Measurements from ENCODE around the gene SNAP29.
"Not testable (repeated sequence)": the region's sequence is repeated elsewhere in the genome, so short reads cannot be mapped to it uniquely, and the experiment has no call there.

SNAP29 gene

GRCh38 chr22:20903093-20903492 lies 44.3 kb downstream of the SNAP29 start:
- DNase-seq = no peak

DNA sequence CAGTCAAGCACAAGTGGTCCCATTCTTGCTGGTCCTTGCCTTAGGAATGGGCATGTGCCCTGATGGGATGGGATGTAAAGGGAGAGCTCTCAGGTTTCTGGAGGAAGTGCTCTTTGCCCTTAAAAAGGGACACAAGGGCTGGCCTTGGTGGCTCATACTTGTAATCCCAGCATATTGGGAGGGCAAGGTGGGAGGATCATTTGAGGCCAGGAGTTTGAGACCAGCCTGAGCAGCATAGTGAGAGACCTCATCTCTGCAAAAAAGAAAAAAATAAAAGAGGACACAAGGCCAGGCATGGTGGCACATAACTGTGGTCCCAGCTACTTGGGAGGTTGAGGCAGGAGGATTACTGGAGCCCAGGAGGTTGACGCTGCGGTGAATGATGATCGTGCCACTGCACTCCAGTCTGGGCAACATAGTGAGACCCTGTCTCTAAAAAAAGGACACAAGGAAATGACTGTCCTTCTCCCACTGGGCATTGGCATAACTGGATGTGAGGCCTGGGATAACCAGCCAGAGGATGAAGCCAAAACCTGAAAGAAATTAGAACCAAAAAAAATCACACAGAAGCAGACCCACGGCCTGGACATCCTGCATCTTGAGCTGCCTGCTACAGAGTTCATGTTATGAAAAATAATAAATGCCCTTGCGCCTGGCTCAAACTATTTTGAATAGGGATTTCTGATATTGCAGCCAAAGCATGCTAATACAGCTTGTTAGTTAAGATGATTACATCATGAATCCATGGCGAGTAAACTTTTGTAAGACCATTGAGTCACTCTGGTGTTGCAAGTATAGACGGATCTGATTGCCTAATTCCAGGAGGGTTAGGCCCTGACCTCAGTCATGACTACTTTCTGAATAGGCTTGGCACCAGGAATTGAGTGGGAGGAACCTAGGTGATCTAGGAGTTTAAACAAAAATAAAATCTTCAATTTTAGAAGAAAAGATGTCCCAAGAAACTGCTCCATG lies 45.5 kb downstream of the SNAP29 start:
- DNase-seq = no peak

- DNase-seq = no peak
These were observed 46.2 kb downstream of the SNAP29 start for GRCh38 chr22:20904980-20905355.

DNA sequence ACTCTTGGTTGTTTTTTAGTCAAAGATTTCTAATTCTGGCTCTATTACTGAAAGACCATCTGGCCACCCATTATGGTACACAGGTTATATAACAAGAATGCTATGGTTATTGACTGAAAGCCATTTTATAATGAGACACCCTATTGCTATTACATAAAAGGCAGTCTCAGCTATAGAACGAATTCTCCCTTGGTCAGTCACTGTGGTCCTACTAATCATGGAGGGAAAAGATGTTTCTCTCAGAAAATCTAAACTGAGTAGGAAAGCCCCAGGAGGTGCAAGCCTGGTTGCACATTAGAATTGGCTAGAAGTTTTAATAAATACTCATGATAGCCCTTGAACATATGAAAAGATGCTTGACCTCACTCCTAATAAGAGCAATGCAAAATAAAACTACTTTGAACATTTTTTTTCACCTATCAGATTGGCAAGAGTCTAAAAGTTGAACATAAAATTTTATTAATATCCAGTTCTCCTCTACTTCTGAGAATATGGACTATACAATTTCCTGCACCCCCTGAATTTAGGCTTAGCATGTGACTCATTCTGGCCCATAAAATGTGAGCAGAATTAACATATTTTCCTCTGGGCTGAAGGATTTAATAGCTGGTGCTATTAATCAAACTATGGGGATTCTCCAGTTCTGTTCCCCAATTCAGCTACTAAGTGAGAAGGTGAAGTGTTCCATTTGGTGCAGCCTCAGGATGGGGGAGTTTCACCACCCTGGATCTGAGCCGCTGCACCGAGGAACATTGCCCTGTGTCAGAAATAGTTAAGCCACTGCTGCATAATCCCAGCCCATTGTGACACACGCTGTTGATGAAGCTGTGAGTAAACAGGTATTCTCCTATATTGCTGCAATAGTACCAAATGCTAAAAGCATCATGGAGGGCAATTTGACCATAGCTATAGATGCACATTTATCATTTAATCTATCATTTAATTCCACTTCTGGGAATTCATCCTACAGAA lies 46.9 kb downstream of the SNAP29 start:
- DNase-seq = no peak

DNA sequence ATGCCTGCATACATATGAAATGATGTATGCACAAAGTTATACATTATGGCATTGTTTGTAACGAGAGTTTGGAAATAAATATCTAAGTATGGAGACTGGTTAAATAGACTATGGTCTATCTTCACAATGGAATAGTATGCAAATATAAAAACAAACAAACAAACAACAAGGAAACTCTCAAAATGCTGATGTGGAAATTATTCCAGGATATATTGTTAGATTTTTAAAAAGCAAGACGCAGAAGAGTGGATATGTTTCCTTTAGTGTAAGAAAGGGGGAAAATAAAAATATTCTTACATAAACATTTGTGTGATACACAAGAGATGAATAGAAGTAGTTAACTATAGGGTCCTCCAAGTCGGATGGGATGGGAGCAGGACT lies 47.6 kb downstream of the SNAP29 start:
- DNase-seq = no peak

- DNase-seq = not testable (repeated sequence)
These were observed 49.9 kb downstream of the SNAP29 start for GRCh38 chr22:20908717-20909116.

- no peak for DNase-seq
These were observed 50.9 kb downstream of the SNAP29 start for GRCh38 chr22:20909543-20910303.

DNA sequence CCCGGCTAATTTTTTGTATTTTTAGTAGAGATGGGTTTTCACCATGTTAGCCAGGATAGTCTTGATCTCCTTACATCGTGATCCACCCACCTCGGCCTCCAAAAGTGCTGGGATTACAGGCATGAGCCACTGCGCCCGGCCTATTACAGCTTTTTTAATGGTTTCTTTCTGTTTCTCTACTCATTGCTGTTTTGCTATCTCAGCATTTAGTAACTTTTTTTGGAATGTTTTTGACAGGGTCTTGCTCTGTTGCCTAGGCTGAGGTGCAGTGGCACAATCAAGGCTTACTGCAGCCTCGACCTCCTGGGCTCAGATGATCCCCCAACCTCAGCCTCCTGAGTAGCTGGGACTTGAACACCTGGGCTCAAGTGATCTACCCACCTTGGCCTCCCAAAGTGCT lies 53.7 kb downstream of the SNAP29 start:
- DNase-seq = no peak

GRCh38 chr22:20916916-20917810 lies 58.4 kb downstream of the SNAP29 start, which contains the start of gene CRKL:
Gene CRKL, plus strand, starts transcription at chr22:20917407. Its CDS starts 528 bp downstream, at chr22:20917935.
- DNase-seq = peak; percentile 97

DNA sequence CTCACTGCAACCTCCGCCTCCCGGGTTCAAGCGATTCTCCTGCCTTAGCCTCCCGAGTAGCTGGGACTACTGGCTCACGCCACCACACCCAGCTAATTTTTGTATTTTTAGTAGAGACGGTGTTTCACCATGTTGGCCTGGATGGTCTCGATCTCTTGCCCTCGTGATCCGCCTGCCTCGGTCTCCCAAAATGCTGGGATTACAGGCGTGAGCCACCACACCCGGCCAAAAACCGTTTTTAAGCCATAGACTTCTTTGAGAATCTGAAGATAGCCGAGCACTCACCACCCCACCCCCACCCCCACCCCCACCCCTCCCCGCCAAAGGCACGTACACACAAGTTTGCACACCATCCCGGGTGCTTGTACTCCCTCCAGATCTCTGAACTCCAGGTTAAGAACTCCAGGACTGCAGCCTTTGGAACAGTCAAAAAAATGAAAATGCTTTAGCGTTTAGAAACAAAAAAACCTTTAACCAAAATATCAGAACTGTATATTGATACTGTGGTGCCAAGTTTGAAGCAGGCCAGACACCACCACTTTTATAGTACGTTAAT lies 59.9 kb downstream of the SNAP29 start:
- no peak for DNase-seq

DNA sequence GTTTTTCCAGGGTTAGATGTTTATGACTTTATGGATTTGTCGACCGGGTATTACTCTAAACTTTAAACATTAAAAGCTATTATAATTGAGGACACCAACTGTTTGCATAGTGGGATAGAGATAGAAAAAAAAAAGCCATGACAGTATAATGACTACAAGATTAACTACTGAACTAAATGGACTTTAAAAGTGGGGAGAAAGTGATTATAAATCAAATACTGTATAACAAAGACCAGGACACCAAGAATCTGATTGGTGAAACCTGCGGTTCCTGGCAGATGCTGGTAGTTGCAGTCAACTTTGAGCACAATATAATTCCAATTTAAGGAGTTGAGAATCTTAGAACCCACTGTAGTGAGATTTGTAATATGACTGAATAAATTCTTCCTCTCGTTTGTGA lies 60.9 kb downstream of the SNAP29 start:
- DNase-seq = no peak

- no peak for DNase-seq
These were observed 62.0 kb downstream of the SNAP29 start for GRCh38 chr22:20920881-20921203.

DNA sequence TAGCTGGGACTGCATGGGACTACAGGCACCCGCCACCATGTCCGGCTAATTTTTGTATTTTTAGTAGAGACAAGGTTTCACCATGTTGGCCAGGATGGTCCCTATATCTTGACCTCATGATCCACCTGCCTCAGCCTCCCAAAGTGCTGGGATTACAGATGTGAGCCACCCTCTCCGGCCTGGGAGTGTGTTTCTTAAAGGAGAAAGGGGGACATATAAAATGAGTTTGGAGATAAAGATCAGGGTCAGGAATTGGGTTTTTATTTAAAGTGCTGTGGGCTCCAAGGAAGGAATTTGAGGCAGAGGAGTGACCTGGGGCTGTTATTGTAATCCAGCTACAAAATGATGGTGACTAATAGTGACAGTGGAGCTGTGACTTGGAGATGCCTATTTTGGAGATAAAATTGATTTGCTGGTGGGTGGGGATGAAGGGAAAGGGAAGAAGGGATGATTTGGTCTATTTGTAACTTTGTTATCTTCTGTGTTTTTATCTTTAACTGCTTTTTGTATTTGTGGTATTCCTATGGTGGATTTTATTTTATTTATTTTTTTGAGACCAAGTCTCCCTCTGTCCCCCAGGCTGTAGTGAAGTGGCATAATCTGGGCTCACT lies 63.4 kb downstream of the SNAP29 start:
- no peak for DNase-seq

DNA sequence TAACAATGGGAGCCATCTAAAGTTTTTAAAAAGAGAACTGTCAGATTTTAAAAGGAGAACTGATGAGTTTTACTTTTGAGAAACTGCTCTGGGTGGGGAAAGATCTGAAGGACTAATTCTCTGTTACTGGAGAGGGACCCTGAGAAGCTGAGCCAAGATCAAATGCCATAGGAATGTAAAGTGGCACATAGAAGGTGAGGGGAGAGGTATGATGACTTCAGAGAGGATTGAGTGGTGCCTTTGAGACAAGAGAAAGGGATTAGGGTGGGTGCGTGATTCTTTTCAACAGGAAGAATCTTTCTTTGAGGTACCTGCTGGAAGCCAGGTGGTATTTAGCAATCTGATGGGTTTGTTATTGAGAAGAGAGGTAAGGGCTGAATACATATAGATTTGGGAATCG lies 67.4 kb downstream of the SNAP29 start:
- no peak for DNase-seq

- no peak for DNase-seq
These were observed 69.2 kb downstream of the SNAP29 start for GRCh38 chr22:20927940-20928572.

DNA sequence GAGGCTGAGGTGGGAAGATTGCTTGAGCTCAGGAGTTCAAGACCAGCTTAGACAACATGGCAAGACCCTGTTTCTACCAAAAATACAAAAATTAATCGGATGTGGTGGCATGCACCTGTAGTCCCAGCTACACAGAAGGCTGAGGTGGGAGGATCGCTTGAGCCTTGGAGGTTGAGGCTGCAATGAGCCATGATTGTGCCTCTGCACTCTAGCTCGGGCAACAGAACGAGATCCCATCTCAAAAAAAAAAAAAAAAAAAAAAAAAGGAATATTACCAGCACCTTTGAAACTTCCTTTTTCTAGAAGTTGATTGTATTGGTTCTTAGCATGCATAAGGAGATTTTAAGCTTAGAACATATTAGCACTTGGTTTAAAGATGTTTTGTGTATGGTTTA lies 69.8 kb downstream of the SNAP29 start:
- DNase-seq = no peak

- no peak for DNase-seq
These were observed 71.2 kb downstream of the SNAP29 start for GRCh38 chr22:20930004-20930403.

GRCh38 chr22:20930435-20930834 lies 71.6 kb downstream of the SNAP29 start:
- not testable (repeated sequence) for DNase-seq

- DNase-seq = no peak
These were observed 72.4 kb downstream of the SNAP29 start for GRCh38 chr22:20931126-20931654.

DNA sequence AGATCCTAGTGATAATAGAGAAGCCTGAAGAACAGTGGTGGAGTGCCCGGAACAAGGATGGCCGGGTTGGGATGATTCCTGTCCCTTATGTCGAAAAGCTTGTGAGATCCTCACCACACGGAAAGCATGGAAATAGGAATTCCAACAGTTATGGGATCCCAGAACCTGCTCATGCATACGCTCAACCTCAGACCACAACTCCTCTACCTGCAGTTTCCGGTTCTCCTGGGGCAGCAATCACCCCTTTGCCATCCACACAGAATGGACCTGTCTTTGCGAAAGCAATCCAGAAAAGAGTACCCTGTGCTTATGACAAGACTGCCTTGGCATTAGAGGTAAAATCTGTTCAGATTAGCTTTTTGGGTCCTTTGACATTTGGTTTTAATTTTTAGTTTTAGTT lies 75.1 kb downstream of the SNAP29 start:
- no peak for DNase-seq

Data from midbrain (tissue), 1 donor.